Suprapubic skin (tissue), 4 donors: ENCODE measurements around the gene MYL11.

ENCODE experiments used
- EP300 ChIP-seq: sonication (generic); formaldehyde crosslinking; IDR thresholded peaks from one replicate; pipeline ENCODE4 v1.6.1; 2017; ENCODE audit warnings: antibody characterized with exemption
- POLR2AphosphoS5 ChIP-seq, 3 donors: sonication (generic); formaldehyde crosslinking; IDR thresholded peaks; one replicate each; pipeline ENCODE4 v1.6.1; 2017; ENCODE audit warnings: antibody characterized with exemption in 3 of 3
- TF ChIP-seq, protein P1 (sequence below), 2 donors: fragments of 200-600 bp in 1 of 2; fragments of 450-650 bp in 1 of 2; sonication (generic) in 1 of 2; IDR thresholded peaks; one replicate each; pipeline ENCODE4 v1.5.1; 2016 to 2019; ENCODE audit warnings: antibody characterized with exemption in 2 of 2, mild to moderate bottlenecking in 1 of 2, moderate library complexity in 1 of 2

DNA sequence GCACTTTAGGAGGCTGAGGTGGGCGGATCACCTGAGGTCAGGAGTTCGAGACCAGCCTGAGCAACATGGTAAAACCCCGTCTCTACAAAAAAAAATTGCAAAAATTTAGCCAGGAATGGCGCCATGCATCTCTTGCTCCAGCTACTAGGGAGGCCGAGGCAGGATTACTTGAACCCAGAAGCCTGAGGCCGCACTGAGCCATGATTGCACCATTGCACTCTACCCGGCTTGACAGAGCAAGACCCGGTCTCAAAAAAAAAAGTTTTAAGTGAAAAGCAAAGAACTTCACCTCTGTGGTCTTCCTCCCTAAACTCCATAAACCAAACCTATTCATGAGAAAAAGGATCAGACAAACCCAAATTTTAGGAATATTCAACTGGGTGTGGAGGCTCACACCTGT lies 26.5 kb upstream of the MYL11 start:
- TF ChIP-seq, protein P1, sequence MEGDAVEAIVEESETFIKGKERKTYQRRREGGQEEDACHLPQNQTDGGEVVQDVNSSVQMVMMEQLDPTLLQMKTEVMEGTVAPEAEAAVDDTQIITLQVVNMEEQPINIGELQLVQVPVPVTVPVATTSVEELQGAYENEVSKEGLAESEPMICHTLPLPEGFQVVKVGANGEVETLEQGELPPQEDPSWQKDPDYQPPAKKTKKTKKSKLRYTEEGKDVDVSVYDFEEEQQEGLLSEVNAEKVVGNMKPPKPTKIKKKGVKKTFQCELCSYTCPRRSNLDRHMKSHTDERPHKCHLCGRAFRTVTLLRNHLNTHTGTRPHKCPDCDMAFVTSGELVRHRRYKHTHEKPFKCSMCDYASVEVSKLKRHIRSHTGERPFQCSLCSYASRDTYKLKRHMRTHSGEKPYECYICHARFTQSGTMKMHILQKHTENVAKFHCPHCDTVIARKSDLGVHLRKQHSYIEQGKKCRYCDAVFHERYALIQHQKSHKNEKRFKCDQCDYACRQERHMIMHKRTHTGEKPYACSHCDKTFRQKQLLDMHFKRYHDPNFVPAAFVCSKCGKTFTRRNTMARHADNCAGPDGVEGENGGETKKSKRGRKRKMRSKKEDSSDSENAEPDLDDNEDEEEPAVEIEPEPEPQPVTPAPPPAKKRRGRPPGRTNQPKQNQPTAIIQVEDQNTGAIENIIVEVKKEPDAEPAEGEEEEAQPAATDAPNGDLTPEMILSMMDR (IDR thresholded peaks at IDR 0.05) = no peak
- TF ChIP-seq POLR2AphosphoS5 (IDR thresholded peaks at IDR 0.05) = no peak
- TF ChIP-seq EP300 = no peak
